NOMO-1 treated with DMSO at 0.1 percent for 48 hours (cell line): ENCODE measurements around the gene RTN1.
A peak's percentile ranks its signal among the peaks of the same experiment; 100 is the strongest.

Source experiments
- DNase-seq: peaks from one replicate; lab custom pipeline; 2025; ENCODE audit not compliant: unreplicated experiment; lab: John Stamatoyannopoulos, UW

RTN1 gene, protein sequence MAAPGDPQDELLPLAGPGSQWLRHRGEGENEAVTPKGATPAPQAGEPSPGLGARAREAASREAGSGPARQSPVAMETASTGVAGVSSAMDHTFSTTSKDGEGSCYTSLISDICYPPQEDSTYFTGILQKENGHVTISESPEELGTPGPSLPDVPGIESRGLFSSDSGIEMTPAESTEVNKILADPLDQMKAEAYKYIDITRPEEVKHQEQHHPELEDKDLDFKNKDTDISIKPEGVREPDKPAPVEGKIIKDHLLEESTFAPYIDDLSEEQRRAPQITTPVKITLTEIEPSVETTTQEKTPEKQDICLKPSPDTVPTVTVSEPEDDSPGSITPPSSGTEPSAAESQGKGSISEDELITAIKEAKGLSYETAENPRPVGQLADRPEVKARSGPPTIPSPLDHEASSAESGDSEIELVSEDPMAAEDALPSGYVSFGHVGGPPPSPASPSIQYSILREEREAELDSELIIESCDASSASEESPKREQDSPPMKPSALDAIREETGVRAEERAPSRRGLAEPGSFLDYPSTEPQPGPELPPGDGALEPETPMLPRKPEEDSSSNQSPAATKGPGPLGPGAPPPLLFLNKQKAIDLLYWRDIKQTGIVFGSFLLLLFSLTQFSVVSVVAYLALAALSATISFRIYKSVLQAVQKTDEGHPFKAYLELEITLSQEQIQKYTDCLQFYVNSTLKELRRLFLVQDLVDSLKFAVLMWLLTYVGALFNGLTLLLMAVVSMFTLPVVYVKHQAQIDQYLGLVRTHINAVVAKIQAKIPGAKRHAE

DNA sequence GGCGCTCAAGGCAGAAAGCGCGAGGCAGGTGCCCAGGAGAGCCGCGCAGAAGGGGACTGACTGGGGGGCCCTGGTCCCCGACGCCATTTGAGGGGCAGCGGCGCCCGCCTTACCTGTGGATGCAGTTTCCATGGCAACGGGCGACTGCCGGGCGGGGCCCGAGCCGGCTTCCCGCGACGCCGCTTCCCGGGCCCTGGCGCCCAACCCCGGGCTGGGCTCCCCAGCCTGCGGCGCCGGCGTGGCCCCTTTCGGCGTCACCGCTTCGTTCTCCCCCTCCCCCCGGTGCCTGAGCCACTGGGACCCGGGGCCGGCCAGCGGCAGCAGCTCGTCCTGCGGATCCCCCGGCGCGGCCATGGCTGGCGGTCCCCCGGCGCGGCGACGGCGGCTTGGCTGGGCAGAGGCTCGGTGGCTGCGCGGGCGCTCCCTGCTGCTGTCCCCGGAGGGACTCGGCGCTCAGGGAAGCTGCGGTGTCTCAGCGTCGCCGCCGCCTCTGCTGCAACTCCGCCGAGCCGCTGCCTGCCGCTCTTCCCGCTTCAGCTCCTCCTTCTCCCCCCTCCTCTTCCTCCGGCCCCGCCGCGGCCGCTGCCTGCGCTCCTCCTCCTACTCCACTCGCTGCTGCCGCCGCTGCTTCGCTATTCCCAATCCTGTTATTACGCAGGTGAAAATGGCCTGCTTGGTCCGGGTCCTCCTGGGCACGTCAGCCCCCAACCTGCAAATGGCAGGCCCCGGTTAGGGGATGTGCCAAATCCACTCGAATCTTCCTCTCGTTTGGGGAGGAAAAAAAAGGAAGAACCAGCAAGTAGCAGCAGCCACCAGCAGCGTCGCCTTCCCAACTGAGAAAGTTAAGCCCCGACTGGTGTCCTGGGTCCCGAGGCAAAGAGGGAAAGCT is at the start of gene RTN1:
TSS of gene RTN1 (minus strand) at position 500 of the 889 bp plus-strand sequence. CDS start at position 354, 146 bp downstream.
- DNase-seq, result peak; percentile 50

GRCh38 chr14:59920378-59920683 is 49.8 kb upstream of the RTN1 start:
- DNase-seq, result no peak

DNA sequence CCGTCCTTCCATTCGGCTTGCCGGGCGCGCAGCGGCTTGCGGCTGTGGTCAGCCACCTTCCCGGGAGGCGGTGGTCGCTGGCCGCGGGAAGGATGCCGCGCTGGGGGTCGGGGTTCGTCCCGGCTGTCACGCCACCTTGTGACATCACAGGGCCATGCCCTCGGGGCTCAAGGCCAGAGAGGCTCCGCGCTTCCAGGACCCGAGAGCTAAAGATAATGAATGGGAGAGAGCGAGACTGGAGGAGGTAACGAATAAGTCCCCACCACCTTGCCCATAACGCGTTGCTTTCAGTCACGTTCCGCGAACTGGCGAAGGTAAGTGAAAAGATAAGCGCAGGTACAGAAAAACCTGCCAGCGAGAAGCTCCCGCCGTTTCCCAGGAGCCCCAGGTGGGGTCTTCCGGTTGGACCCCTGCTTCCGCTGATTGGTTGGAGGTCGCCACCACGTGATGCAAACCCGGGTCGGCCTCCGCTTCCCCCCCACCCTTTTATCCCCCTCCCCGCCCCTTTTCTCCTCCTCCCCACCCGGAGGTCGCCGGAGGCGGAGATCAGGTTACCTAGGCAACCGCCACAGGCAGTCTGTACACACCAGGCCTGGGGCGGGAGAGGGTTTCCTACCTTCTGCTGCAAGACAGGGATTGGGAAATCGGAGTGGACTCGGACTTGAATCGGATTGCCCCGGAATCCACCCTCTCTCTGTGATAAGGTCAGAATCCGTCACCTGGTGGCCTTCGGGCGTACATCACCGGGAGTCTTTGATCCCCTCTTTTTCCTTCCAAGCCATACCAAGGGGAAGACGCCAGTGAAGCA is 49.2 kb upstream of the RTN1 start, which contains the start of gene LRRC9:
TSS of gene LRRC9 (plus strand) at position 575 of the 808 bp plus-strand sequence.
- no peak for DNase-seq

GRCh38 chr14:59918824-59919569 is 48.4 kb upstream of the RTN1 start:
- DNase-seq, result peak; percentile 16

DNA sequence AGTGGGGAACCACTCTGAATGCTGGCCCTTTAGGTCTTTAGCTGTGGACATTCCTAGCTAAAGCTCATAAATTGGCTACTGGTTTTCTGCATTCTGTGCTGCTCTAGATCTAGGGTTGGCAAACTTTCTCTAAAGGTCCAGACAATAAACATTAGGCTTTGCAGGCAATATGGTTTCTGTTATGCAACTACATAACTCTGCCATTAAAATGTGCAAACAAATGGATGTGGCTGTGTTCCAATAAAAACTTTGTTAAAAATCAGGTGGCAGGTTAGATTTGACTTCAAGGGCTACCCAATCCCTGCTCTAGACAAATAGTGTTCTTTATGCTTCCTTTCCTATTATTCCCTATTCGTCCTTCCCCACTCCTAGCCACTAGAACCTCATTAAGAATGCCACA is 42.6 kb upstream of the RTN1 start:
- no peak for DNase-seq

DNA sequence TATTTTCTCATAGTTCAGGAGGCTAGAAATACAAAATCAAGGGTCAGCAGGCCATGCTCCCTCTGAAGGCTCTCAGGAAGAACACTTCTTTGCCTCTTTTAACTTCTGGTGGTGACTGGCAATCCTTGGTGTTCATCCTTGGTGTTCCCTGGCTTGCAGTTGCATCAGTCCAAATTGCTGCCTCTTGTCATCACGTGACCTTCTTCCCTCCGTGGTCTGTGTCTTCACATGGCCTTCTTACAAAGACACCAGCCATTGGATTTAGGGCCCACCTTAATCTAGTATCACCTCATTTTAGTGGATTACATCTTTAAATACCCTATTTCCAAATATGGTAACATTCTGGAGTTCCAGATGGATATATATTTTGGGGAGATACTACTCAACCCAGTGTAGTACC is 41.9 kb upstream of the RTN1 start:
- DNase-seq, result no peak

- no peak for DNase-seq
Measured at GRCh38 chr14:59905188-59905587, 34.6 kb upstream of the RTN1 start.

- no peak for DNase-seq
Measured at GRCh38 chr14:59904184-59904583, 33.6 kb upstream of the RTN1 start.

- DNase-seq, result no peak
Measured at GRCh38 chr14:59900556-59900955, 30.0 kb upstream of the RTN1 start.

DNA sequence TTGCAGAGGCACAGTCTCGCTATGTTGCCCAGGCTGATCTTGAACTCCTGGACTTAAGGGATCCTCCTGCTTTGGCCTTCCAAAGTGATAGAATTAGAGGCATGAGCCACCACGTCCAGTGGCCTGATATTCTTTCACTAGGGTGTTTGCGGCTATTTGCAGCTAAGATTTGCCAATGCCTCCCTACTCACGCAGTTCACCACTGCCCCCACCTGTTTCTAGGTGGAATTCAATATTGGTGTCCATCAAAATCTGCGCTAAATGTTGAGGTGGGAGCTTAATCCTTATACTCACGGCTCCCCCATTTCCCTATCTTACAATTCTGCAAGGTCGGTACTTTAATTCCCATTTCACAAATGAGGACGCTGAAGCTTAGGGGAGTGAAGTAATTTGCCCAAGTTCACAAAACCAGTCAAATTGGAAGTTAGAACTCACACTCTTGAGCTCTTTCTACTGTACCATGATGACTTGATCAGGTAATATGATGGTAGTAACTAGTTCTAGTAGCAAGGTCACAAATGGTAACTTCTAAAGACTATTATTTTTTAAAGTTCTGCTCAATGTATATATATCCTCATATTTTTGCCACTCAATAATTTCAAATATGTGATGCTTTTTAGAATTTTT is 27.3 kb upstream of the RTN1 start:
- DNase-seq, result peak; percentile 30

DNA sequence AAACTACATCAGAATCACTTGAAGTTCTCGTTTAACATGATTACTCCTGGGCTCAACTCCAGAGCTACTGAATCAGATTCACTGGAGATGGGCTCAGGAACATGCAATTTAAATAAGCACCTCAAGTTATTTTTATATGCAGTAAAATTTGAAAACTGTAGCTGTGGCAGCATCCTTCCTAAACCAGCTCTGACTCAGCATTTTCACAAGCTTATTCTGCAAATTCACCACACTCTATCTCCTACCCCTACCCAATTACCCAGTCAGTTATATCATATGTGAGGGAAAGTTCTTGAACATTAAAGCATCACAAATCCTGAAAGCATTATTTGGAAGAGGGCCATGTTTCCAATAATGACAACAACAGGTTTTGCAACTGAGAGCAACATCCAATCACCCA is 25.1 kb upstream of the RTN1 start:
- no peak for DNase-seq

- no peak for DNase-seq
Measured at GRCh38 chr14:59890676-59891075, 20.1 kb upstream of the RTN1 start.

- no peak for DNase-seq
Measured at GRCh38 chr14:59882957-59883356, 12.4 kb upstream of the RTN1 start.

DNA sequence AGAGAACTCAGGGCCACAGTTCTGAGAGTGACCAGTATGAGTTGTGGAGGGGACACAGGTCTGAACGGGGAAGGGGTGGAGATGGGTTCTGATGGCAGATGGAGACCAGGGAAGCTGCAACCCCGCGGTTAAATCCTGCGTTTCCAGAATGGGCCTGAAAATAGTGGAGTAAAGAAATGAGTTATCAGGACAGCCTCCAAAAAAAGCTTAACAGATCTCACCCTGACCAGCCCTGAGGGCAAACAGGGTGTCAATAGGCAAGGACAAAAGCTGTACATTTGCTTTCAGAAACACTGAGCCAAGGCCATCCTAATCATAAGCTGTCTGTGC is 555 bp upstream of the RTN1 start:
- DNase-seq, result no peak

GRCh38 chr14:59869381-59870255 is 958 bp downstream of the RTN1 start:
- no peak for DNase-seq

DNA sequence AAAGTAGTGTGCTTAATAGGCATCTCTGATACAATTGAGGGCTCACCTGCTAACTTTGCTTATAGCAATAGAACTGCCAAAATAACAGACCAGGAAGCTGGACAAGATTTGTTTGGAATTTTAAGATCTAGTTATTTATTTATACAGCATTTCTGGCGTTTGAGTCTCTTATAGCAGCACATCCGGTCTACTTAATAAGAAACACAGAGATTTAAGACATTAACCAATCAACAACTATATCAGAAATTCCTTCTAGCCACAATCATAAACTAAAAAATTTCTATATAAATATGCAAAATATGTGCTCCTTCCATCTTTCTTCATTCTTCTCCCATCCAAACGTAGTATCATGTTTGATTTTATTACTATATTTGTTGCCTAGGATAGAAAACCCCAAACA is 2.6 kb downstream of the RTN1 start:
- no peak for DNase-seq

DNA sequence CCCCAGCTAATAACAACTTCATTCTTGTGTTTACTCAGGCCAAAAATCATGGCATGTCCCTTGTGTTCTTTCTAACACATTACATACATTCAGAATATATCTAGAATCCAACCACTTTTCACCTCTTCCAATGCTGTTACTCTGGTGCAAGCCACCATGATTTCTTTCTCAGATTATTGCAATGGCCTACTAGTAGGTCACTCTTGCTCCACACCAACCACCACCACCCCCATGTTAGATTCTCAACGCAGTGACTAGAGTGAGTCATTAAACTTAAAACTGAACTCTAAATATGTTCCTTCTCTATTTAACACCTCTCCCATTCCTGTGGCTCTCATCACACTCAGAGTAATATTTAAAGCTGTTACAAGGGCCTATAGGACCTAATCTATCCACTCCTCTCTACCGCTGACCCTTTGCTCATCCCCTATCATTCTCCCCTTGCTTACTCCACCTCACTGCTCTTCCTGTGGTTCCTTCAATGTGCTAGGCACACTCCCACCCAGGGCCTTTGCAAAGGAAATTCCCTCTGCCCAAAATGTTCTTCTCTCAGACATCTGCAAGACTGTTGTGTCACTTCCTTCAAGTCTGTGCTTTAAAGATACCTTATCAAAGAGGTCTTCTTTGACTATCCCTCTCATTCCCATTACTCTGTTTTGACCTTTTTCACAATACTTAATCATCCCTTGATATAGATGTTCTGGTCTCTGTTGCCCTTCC is 6.6 kb downstream of the RTN1 start:
- no peak for DNase-seq

GRCh38 chr14:59857328-59857727 is 13.2 kb downstream of the RTN1 start:
- no peak for DNase-seq
